ENCODE data around the gene SPZ1.
"Not testable (repeated sequence)": the region's sequence is repeated elsewhere in the genome, so short reads cannot be mapped to it uniquely, and the experiment has no call there.

Gene SPZ1

DNA sequence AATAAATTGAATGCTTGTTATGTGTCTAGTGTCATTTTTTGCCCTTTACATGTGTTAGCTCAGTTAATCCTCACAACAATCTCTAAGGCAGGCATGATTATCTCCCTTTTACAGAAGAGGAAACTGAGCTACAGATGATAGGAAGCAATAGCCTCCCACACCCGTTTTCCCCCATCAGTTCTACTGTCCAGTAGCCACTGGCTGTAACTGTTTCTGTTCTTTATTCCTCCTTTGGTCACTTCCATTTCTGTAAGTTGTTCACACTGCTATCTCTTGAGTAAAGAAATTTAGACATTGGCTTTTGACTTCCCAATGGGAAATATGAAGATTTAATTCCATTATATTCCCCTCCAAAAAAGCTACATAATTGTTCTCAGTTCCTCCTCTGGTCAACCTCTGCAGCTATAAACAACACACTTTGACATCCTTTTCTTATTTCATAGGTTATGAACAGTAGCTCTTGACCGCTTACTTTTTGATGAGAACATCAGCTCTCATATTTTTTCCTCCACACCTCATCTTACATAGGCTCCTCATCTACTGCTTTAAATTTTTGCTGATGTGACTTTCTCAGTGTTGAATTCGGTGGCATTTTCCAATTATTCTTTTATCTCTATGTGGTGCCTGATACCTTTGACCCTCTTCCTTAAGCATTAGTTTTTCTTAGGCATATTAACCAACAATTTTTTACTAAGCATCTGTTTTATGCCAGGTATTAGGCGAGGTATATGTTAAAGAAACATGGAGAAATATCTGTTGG, 21.4 kb downstream of the SPZ1 start:
- DNase-seq = no peak

- DNase-seq = no peak
These were observed 23.3 kb downstream of the SPZ1 start for GRCh38 chr5:80343067-80343466.

DNA sequence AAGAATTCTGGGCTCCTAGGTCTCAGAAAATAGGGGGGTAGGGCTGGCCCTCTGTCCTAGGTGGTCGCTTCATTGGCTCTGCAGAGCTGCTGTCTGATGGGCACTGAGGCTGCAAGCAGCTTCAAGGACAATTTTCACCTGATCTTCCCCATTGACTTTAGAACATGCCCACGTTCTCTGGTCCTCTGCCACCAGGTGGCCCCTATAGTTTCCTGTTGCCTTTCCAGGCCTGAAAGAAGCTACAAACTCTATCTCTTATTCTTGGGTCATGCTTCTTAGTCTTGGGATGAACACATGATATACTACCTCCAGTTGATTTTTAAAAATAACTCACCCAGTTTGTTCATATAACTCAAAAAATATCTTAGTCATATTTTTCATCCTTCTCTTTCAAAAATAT, 26.3 kb downstream of the SPZ1 start:
- DNase-seq = no peak

DNA sequence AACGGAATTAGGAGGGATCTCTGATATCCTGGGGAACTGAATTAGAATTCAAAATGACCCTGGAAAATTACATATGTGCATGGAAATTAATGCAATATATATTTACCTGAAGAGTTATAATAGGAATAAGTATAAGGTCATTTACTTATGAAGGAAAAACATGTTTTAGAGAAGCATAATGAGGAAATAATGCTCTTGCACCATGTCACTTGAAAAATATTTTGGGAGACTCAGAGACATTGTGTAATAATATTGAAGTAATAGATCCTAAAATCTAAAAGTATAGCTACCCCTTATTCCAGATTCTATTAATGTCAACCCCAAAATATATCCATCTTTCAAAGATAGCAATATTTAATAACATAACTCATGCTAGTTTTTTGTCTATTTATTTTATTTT, 28.4 kb downstream of the SPZ1 start:
- no peak for DNase-seq

- not testable (repeated sequence) for DNase-seq
These were observed 31.2 kb downstream of the SPZ1 start for GRCh38 chr5:80351019-80351418.

- no peak for DNase-seq
These were observed 35.9 kb downstream of the SPZ1 start for GRCh38 chr5:80355686-80356085.

- no peak for DNase-seq
These were observed 37.9 kb downstream of the SPZ1 start for GRCh38 chr5:80357671-80358070.

GRCh38 chr5:80360914-80361444, 41.2 kb downstream of the SPZ1 start:
- DNase-seq = no peak

GRCh38 chr5:80364892-80365291, 45.1 kb downstream of the SPZ1 start:
- DNase-seq = no peak

DNA sequence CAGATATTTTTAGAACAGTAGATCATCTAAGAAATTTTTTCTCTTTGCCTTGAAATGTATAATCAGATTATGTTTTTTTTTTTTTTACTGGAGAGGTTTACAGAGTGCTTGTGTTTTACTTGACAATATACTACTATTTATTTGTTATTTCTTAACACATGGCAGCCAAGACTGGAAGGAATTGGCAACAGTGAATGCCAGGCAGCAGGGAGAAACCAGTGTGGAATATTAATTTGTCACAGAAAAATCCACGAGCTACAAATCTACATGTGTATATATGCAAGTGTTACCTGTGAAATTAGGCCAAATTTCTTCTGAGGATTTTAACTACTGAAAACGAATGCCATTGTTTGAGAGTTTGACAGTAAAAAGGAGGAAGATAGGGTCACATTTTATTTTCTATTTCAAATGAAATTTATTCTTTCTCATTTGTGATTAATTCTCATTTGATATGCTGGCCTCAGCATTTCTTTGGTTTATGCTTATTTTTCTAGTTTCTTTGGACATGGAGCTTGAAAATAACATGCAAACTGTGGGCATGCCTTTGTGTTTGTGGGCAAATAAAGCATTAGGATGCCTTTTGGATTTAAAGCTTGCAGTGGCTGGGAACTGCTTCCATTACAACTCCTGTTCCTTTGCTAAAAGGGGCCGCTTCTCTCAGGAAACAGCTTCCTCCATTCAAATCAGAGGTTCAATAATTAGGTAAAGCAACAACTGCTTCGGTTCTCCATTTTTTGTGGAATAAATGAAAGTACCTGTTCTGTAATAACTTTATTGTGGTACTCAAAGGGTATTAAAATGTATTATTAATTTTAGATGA, 49.1 kb downstream of the SPZ1 start:
- DNase-seq = no peak

DNA sequence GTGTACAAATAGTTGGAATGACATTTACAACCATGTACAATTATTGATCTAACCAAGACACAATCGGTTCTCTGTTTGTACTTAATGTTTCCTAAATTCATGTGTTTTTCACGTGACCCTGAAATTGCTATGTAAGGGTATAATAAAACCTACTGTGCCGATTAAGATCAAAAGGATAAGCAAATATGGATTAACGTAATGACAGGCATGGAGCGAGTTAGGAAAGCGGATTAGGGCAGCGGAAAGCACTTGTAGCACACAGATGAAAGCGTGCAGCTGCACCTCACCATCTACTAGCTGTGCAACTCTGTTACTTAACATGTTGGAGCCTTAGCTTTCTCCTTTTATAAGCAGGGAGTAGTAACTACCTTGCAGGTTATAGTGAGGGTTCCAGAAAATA, 49.7 kb downstream of the SPZ1 start:
- DNase-seq = no peak

- DNase-seq = no peak
These were observed 50.6 kb downstream of the SPZ1 start for GRCh38 chr5:80370390-80370789.
